ENCODE measurements around the gene CLPX.

CLPX gene

DNA sequence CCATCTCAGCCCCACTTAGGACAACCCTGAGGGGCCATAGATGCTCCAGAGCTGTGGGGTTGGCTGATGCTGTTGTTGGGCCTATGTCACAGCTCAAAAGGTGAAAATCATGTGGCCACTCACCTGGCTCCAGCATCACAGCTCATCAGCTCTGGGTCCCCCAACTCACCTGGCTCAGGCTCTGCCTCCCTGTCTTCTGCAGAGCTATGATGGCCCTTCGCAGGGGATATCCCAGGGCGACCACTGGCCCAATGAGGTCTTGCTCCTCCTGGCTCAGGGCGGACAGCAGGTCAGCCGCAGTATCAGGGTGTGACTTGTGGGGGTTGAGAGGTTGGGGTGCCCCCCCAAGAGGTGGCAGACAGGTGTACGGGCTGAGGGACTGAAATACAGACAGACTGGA lies 85.8 kb downstream of the CLPX start:
- no peak for DNase-seq
